Chondrocyte (in vitro differentiated cells): ENCODE results near the gene TNIK. TPM values are rescaled to one million over a fixed set of nuclear protein-coding genes. Genes with fewer than 3 reads are reported as not detected.
"Not testable (repeated sequence)": the region's sequence is repeated elsewhere in the genome, so short reads cannot be mapped to it uniquely, and the experiment has no call there.

ENCODE experiments used
- DNase-seq: peaks from one replicate; pipeline ENCODE4 v3.0.0; 2021; ENCODE audit warnings: mixed read lengths, low spot score
- H3K27ac Mint-ChIP-seq: one replicate; pipeline ENCODE4 v1.8.0; 2021; ENCODE audit warnings: mild to moderate bottlenecking, moderate library complexity, mixed read lengths; ENCODE audit not compliant: unreplicated experiment
- H3K27me3 Mint-ChIP-seq: 2 replicates; pipeline ENCODE4 v1.8.0; 2021; ENCODE audit warnings: low read depth, mixed read lengths
- H3K36me3 Mint-ChIP-seq: 2 replicates; pipeline ENCODE4 v1.8.0; 2021; ENCODE audit warnings: low read depth, mixed read lengths
- H3K4me1 Mint-ChIP-seq: 2 replicates; pipeline ENCODE4 v1.8.0; 2021; ENCODE audit warnings: low read depth, mild to moderate bottlenecking, mixed read lengths
- H3K4me3 Mint-ChIP-seq: one replicate; pipeline ENCODE4 v1.8.0; 2021; ENCODE audit warnings: mild to moderate bottlenecking, moderate library complexity, mixed read lengths; ENCODE audit not compliant: unreplicated experiment
- H3K9me3 Mint-ChIP-seq: 2 replicates; pipeline ENCODE4 v1.8.0; 2021; ENCODE audit warnings: low read depth, mixed read lengths
- total RNA-seq: library from RNA; stranded (reverse); gene quantifications from 3 replicates; pipeline ENCODE4 v1.2.1, GENCODE V29; 2021
- TF ChIP-seq, protein P1 (sequence below): fragments of 200-600 bp; sonication (generic); IDR thresholded peaks from 2 replicates; pipeline ENCODE4 v1.5.0; 2021; ENCODE audit warnings: antibody characterized with exemption, mild to moderate bottlenecking, moderate library complexity

Gene TNIK
- total RNA-seq, 1 donor from 2014 or later, result 17.5 TPM

- no peaks in the 10 kb centered on the region for H3K9me3 Mint-ChIP-seq
- no peaks in the 10 kb centered on the region for H3K36me3 Mint-ChIP-seq
- TF ChIP-seq, protein P1, sequence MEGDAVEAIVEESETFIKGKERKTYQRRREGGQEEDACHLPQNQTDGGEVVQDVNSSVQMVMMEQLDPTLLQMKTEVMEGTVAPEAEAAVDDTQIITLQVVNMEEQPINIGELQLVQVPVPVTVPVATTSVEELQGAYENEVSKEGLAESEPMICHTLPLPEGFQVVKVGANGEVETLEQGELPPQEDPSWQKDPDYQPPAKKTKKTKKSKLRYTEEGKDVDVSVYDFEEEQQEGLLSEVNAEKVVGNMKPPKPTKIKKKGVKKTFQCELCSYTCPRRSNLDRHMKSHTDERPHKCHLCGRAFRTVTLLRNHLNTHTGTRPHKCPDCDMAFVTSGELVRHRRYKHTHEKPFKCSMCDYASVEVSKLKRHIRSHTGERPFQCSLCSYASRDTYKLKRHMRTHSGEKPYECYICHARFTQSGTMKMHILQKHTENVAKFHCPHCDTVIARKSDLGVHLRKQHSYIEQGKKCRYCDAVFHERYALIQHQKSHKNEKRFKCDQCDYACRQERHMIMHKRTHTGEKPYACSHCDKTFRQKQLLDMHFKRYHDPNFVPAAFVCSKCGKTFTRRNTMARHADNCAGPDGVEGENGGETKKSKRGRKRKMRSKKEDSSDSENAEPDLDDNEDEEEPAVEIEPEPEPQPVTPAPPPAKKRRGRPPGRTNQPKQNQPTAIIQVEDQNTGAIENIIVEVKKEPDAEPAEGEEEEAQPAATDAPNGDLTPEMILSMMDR, result no peak
- no peak for DNase-seq
- no peaks in the 10 kb centered on the region for H3K27me3 Mint-ChIP-seq
- H3K4me3 Mint-ChIP-seq, result no peak overlapping the region
- H3K27ac Mint-ChIP-seq, result peak overlapping the region; percentile 81
- H3K4me1 Mint-ChIP-seq, result peaks cover 38% of the 10 kb centered on the region
Observed at GRCh38 chr3:171384101-171384891, 75.9 kb downstream of the TNIK start.

GRCh38 chr3:171383206-171384018 lies 76.8 kb downstream of the TNIK start:
- DNase-seq, result no peak
- peak overlapping the region; percentile 81 for H3K27ac Mint-ChIP-seq
- TF ChIP-seq, protein P1, result no peak

DNA sequence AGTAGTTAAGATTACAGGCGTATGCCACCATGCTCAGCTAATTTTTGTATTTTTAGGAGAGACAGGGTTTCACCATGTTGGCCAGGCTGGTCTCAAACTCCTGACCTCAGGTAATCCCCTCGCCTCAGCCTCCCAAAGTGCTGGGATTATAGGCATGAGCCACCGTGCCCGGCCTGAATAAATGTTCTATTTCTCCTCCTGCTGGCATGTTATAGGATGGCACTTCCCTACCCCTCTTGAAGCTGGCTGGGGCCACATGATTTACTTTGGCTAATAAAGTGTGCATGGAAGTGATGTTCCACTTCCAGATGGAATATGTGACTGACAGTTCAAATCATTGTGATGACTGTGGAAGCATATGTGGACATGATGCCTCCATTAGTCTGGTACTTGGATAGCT lies 77.9 kb downstream of the TNIK start:
- not testable (repeated sequence) for H3K36me3 Mint-ChIP-seq, DNase-seq, H3K9me3 Mint-ChIP-seq, H3K27ac Mint-ChIP-seq, H3K4me3 Mint-ChIP-seq, H3K27me3 Mint-ChIP-seq
- TF ChIP-seq, protein P1, result peak; percentile 22
- peaks cover 45% of the 10 kb centered on the region for H3K4me1 Mint-ChIP-seq

More at GRCh38 chr3:171383206-171384018, 76.8 kb downstream of the TNIK start:
- H3K4me1 Mint-ChIP-seq, result peaks cover 45% of the 10 kb centered on the region
- H3K4me3 Mint-ChIP-seq, result no peak overlapping the region
- H3K36me3 Mint-ChIP-seq, result no peaks in the 10 kb centered on the region
- H3K9me3 Mint-ChIP-seq, result no peaks in the 10 kb centered on the region
- H3K27me3 Mint-ChIP-seq, result no peaks in the 10 kb centered on the region

GRCh38 chr3:171380711-171381425 lies 79.3 kb downstream of the TNIK start:
- H3K36me3 Mint-ChIP-seq, result no peaks in the 10 kb centered on the region
- TF ChIP-seq, protein P1, result no peak
- peaks cover 45% of the 10 kb centered on the region for H3K4me1 Mint-ChIP-seq
- H3K9me3 Mint-ChIP-seq, result no peaks in the 10 kb centered on the region
- DNase-seq, result no peak
- no peak overlapping the region for H3K27ac Mint-ChIP-seq
- H3K4me3 Mint-ChIP-seq, result no peak overlapping the region
- no peaks in the 10 kb centered on the region for H3K27me3 Mint-ChIP-seq

DNA sequence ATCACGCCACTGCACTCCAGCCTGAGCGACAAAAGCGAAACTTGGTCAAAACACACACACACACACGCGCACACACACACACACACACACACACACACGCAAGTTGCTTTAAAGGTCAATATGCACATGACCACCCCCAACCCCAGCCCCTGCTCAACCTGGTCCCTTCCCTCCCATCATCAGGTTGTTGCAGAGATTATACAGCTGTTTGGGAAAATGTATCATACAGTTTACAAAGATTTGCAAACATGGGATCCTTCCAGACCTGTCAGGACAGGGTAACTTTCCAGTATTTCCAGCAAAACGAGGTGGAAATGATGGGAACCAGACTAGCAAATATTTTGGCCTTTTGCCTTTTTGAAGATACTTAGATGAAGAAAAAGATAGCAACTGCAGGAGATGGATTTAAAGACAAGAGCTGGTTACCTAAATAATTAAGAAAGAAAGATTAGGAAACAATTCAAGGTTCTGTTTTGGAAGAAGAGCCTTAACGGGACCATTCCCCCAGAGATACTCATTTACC lies 80.2 kb downstream of the TNIK start:
- H3K4me3 Mint-ChIP-seq, result no peak overlapping the region
- no peaks in the 10 kb centered on the region for H3K27me3 Mint-ChIP-seq
- no peaks in the 10 kb centered on the region for H3K9me3 Mint-ChIP-seq
- peaks cover 44% of the 10 kb centered on the region for H3K4me1 Mint-ChIP-seq
- no peaks in the 10 kb centered on the region for H3K36me3 Mint-ChIP-seq
- DNase-seq, result no peak
- TF ChIP-seq, protein P1, result no peak
- no peak overlapping the region for H3K27ac Mint-ChIP-seq
